ENCODE data around the gene TUBAL3. TPM values are rescaled to one million over a fixed set of nuclear protein-coding genes. Genes with fewer than 3 reads are reported as not detected.

The TUBAL3 gene
- total RNA-seq, 4 donors from 2014 or later, result 0.40 to 78.1 (median 49.0) TPM

DNA sequence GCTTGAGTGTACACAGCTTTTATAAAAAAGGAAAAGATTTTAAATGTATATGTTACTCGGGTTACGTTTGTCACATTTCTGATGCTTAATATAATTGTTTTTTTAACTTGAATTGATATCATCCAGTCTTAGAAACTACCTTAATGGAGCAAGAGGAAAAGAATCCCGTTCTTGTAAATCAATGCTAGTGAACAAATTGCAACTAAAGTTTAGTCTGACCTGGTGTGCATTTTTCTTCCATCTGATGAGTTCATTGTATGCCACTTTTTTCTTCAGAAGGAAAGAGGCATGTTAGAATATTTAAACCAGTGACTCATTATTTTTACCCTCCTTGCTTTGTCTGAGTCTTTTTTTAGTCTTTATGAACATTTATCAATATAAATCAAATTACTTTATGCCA is 42.4 kb upstream of the TUBAL3 start:
- H3K4me1 ChIP-seq, result peaks cover 14 to 60% (median 52%) of the 10 kb centered on the region in 4 donors
- no peaks in the 10 kb centered on the region for H3K9me3 ChIP-seq

GRCh38 chr10:5446390-5446926 is 41.8 kb upstream of the TUBAL3 start:
- TF ChIP-seq POLR2AphosphoS5 (IDR thresholded peaks at IDR 0.05), result peak; percentile 100
- peak; percentile 99 for TF ChIP-seq POLR2A (IDR thresholded peaks at IDR 0.05)
- TF ChIP-seq CTCF (IDR thresholded peaks at IDR 0.05), result no peak

More for the DNA sequence above, 42.4 kb upstream of the TUBAL3 start:
- no peak for TF ChIP-seq POLR2A (IDR thresholded peaks at IDR 0.05)
- no peak for TF ChIP-seq EP300 (IDR thresholded peaks at IDR 0.05; ENCODE audit: low read depth)
- TF ChIP-seq POLR2AphosphoS5 (IDR thresholded peaks at IDR 0.05), result no peak
- TF ChIP-seq CTCF (IDR thresholded peaks at IDR 0.05), result no peak
- no peak for DNase-seq
- 12 to 21% methylated on average over 3 of the region's 3 CpGs for WGBS, 2 donors (ENCODE audit: low coverage in 1 of 2)
- Histone ChIP-seq H3K27ac (peak overlapping the region; percentile 84 to 94 (median 90)), H3K27me3 (no peaks in the 10 kb centered on the region), H3K36me3 (peaks cover 0 to 2% (median under 1%) of the 10 kb centered on the region in 4 donors), H3K4me3 (peak overlapping the region; percentile 40 to 75 (median 50))
- intact Hi-C loops (cut with DNase I; ENCODE audit: low total_unique reads), result loop anchor here (10.0 kb wide), 1 partner anchor 428 kb away; no protein-coding TSS in a partner anchor
- in situ Hi-C loops (cut with MboI; ENCODE audit: low pct_ligation_motif_present in 1 of 4, low pct_unique_long_range_greater_than_20kb in 1 of 4, low sequenced_read_pairs in 3 of 4), result loop anchor here in 3 of 4 donors (10.0 to 25.0 kb wide), 2 partner anchors 178 to 415 kb away; no protein-coding TSS in a partner anchor

GRCh38 chr10:5445006-5445405 is 40.4 kb upstream of the TUBAL3 start:
- intact Hi-C loops (cut with DNase I; ENCODE audit: low total_unique reads), result loop anchor here (10.0 kb wide), 1 partner anchor 430 kb away; no protein-coding TSS in a partner anchor
- Histone ChIP-seq H3K36me3 (no peaks in the 10 kb centered on the region), H3K9me3 (no peaks in the 10 kb centered on the region), H3K27me3 (no peaks in the 10 kb centered on the region), H3K27ac (peak overlapping the region; percentile 84 to 94 (median 90)), H3K4me1 (peaks cover 14 to 42% (median 35%) of the 10 kb centered on the region in 4 donors), H3K4me3 (no peak overlapping the region)
- WGBS, 2 donors (ENCODE audit: low coverage in 1 of 2), result 64 to 74% methylated on average over 4 to 5 of the region's 5 CpGs
- no peak for DNase-seq
- TF ChIP-seq CTCF (IDR thresholded peaks at IDR 0.05) (no peak), EP300 (IDR thresholded peaks at IDR 0.05; ENCODE audit: low read depth) (no peak), POLR2A (IDR thresholded peaks at IDR 0.05) (no peak), POLR2AphosphoS5 (IDR thresholded peaks at IDR 0.05) (no peak)
- in situ Hi-C loops (cut with MboI; ENCODE audit: low pct_ligation_motif_present in 1 of 4, low pct_unique_long_range_greater_than_20kb in 1 of 4, low sequenced_read_pairs in 3 of 4), result loop anchor here in 3 of 4 donors (10.0 to 25.0 kb wide), 2 partner anchors 180 to 417 kb away; no protein-coding TSS in a partner anchor

More at GRCh38 chr10:5446390-5446926, 41.8 kb upstream of the TUBAL3 start:
- Histone ChIP-seq H3K36me3 (no peaks in the 10 kb centered on the region), H3K9me3 (no peaks in the 10 kb centered on the region), H3K27ac (peak overlapping the region; percentile 84 to 94 (median 90)), H3K27me3 (no peaks in the 10 kb centered on the region), H3K4me1 (peaks cover 14 to 56% (median 48%) of the 10 kb centered on the region in 4 donors), H3K4me3 (peak overlapping the region; percentile 40 to 75 (median 50))
- in situ Hi-C loops (cut with MboI; ENCODE audit: low pct_ligation_motif_present in 1 of 4, low pct_unique_long_range_greater_than_20kb in 1 of 4, low sequenced_read_pairs in 3 of 4) (loop anchor here in 3 of 4 donors (10.0 to 25.0 kb wide), 2 partner anchors 178 to 416 kb away; no protein-coding TSS in a partner anchor), intact Hi-C loops (cut with DNase I; ENCODE audit: low total_unique reads) (loop anchor here (10.0 kb wide), 1 partner anchor 428 kb away; no protein-coding TSS in a partner anchor)
- DNase-seq, result peak; percentile 97
- WGBS, 2 donors (ENCODE audit: low coverage in 1 of 2), result 7 to 13% methylated on average over 4 to 23 of the region's 23 CpGs

GRCh38 chr10:5443429-5443828 is 38.8 kb upstream of the TUBAL3 start:
- Histone ChIP-seq H3K4me3 (no peak overlapping the region), H3K27me3 (no peaks in the 10 kb centered on the region), H3K27ac (peak overlapping the region; percentile 76 to 92 (median 86)), H3K4me1 (peaks cover 14 to 40% (median 33%) of the 10 kb centered on the region in 4 donors), H3K36me3 (no peaks in the 10 kb centered on the region), H3K9me3 (no peaks in the 10 kb centered on the region)
- TF ChIP-seq POLR2A (IDR thresholded peaks at IDR 0.05) (no peak), POLR2AphosphoS5 (IDR thresholded peaks at IDR 0.05) (no peak), CTCF (IDR thresholded peaks at IDR 0.05) (no peak), EP300 (IDR thresholded peaks at IDR 0.05; ENCODE audit: low read depth) (no peak)
- WGBS, 2 donors (ENCODE audit: low coverage in 1 of 2), result 67 to 82% methylated on average over 1 of the region's 1 CpG
- DNase-seq, result no peak
- intact Hi-C loops (cut with DNase I; ENCODE audit: low total_unique reads), result loop anchor here (2.0 to 10.0 kb wide), 2 partner anchors 179 to 431 kb away; no protein-coding TSS in a partner anchor
- in situ Hi-C loops (cut with MboI; ENCODE audit: low pct_ligation_motif_present in 1 of 4, low pct_unique_long_range_greater_than_20kb in 1 of 4, low sequenced_read_pairs in 3 of 4), result loop anchor here (5.0 to 25.0 kb wide), 4 partner anchors 179 to 419 kb away; no protein-coding TSS in a partner anchor
